NOMO-1 (cell line): ENCODE data around the gene TUBGCP6.
"Not testable (repeated sequence)": the region's sequence is repeated elsewhere in the genome, so short reads cannot be mapped to it uniquely, and the experiment has no call there.

Experiments used
- DNase-seq, 2 experiments: peaks; one replicate each; lab custom pipeline; 2025; ENCODE audit not compliant: unreplicated experiment in 2 of 2; lab: John Stamatoyannopoulos, UW

TUBGCP6 gene

DNA sequence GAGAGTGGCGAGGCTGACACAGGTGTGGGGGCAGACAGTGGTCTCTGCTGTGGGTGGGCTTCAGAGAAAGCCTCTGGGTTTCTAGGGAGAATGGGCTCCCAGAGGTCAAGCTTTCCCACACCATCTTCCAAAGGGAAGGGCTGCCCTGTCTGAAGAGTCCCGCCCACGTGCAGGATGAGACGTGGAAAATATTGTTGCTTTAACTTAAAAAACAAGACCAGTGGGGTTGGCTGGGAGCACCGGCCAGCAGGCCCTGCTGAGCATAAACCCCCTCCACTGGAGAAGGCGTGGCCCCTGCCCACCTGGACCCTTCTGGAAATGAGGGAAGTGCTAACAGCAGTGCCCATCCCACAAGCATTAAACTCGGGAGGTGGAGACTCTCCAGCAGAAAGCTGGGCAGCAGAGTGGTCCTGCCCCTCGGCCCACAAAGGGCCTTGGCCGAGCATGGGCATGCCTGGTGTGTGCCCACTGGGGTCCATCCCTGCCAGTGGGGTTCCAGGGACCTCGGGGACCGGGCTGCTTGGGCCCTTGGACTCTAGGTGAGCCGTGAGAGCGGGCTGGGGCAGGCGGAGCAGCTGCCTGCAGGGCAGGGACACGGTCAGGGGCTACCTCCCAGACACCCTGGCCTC lies 28.7 kb downstream of the TUBGCP6 start:
- no peak for DNase-seq

DNA sequence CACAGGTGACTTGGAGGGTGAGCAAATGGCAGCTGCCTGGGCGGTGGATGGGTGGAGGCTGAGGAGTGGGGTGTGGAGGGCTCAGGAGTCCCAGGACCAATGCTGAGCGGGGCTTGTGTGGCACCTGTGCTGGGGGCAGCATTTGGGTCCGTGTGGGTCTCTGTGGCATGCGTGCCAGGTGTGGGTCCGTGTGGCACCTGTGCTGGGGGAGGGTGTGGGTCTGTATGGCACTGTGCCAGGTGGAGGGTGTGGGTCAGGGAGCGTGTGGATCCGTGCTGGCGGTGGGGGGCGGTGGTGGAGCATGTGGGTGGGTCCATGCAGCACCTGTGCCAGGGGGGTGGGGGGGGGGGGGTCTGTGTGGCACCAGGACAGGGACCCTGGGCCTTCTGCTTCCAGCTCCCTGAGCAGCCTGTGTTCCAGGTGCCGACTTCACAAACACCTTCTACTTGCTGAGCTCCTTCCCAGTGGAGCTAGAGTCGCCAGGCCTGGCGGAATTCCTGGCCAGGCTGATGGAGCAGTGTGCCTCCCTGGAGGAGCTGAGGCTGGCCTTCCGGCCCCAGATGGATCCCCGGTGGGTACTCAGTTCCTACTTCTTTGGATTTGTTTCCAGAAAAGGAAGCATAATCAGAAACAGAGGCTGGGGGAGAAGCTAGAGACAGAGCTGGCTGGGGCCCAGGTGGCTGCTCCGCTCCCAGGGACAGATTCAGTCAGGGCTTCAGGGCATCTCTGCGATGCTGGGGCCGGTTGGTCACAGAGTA lies 29.3 kb downstream of the TUBGCP6 start:
- no peak for DNase-seq

DNA sequence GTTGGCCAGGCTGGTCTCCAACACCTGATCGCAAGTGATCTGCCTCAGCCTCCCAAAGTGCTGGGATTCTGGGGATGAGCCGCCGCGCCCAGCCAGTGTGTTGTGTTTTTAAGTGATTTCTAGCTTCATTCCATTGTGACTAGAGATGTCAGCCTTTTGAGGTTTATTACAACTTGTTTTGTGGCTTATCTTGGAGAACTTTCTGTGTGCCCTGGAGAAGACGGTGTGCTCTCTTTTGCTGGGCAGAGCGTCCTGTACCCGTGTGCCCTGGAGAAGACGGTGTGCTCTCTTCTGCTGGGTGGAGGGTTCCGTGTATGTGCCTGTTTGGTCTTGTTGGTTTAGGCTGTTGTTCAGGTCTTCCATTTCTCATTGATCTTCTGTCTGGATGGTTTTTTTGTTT lies 31.6 kb downstream of the TUBGCP6 start:
- no peak for DNase-seq

DNA sequence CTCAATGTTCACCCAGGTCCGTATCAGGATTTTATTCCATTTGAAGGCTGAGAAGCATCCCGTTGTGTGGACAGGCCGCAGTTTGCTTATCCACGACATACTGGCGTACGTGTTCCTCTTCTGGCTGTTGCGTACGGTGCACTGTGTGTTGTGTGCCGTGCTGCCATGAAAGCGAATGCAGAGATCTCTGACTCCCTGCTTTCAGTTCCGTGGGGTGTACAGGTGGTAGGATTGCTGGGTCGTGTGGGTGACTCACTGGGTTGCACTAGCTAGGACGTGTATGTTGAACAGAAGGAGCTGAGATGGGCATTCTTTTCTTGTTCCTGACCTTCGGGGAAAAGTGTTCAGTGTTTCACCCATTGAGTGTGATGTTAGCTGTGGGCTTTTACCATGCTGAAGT lies 33.7 kb downstream of the TUBGCP6 start:
- DNase-seq = no peak

DNA sequence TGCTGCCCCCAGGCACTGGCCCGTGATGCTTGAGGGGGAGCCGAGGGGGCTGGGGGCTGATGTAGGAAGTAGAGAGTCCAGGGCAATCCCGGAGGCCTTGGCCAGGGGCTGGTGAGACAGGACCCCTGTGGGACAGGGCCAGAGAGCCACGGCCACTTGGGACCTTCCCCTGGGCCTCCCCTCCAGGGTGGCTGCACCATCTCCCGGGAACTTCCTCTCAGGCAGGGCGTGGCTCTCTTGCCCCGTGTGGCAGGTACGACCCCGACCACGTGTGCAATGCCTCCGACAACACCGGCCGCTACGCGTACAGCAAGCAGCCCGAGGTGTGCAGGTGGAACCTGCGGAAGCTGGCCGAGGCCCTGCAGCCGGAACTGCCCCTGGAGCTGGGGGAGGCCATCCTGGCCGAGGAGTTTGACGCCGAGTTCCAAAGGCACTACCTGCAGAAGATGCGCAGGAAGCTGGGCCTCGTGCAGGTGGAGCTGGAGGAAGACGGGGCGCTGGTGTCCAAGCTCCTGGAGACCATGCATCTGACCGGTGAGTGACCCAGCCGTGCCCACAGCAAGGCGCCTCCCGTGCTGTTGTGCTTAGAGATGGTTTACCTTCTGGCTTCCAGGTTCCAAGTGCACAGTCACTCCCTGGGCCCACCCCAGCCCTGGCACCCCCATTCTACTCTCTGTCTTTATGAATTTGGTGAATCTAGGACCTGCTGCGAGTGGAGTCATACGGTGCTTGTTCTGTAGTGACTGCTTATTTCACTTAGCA lies 34.3 kb downstream of the TUBGCP6 start:
- no peak for DNase-seq

DNA sequence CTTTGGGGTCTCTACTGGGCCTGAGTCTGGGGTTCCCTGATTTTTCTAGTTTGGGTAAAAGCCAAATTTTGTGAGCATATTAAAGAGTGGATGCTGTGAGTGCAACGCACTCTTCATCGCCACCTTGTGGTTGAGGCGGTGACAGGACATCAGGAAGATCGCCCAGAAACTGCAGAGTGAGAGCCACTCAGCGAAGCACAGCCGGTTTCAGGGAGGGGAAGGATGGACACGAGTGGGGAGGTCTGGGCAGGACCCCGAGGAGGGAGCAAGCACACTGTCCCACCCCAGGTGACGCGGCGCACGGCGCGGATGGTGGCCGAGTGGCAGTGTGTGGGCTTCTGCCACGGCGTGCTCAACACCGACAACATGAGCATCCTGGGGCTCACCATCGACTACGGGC lies 34.9 kb downstream of the TUBGCP6 start:
- peak; percentile 22 to 47 for DNase-seq

DNA sequence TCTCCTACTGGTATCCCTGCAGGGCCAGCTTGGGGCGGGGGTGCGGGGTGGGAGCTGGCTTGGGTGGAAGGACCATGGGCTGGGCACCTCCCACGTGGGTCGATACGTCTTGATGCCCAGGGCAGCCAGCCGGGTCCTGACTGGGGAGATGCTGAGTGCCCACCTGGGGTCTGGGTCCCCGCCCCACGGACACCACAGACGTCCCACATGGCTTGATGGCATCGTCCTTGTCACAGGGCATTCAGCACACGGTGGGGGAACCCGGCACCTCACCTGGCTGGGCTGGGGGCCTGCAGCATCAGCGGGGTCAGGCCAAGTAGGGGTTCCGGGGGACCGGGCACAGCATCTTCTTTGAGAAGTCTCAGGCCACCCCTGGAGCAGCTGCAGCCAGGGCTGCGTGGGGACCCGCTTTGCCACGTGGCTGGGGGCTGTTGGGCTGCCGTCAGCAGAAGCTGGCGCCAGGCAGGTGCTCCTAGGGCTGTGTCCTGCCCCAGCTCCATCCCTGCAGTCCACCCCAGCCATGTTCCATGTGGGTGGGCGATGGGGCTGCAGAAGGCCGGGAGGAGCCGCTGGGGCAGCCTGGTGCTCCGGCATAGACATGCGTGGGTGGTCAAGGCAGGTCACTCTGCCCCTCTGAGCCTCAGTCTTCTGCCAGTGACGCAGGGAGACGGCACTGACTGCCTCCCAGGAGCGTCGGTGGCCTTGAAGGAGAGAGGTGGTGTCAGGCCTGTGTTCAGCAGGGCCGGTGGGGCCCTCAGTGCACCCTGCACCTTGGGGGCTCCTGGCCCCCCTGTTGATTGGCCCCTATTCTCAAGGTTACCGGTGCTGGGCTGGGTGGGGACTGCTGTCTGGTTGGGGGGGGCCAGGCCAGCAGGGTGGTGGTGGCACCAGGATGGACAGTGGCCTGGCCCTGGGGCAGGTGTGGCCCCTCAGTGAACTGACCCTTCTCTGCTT lies 35.6 kb downstream of the TUBGCP6 start:
- DNase-seq = no peak

DNA sequence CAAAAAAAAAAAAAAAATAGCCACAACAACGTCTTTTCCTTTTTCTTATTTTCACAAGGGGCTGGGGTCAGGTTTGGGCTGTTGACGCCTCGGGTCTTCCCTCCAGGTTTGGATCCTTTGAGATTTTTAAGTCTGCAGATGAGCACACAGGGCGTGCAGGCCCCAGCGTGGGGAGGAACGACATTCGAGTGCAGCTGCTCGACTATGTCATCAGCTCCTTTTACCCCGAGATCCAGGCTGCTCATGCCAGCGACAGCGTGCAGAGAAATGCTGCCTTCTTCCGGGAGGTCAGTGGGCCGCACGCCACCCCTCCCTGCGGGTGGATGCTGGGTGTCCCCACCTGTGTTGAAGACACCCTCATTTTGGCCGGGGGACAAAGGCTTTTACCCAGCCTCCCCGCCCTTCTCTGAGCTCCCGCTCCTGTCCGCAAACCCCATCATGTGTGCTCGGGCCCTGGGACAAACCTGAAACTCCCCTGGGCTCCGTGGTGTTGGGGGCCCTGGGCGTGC lies 36.3 kb downstream of the TUBGCP6 start:
- DNase-seq = no peak

DNA sequence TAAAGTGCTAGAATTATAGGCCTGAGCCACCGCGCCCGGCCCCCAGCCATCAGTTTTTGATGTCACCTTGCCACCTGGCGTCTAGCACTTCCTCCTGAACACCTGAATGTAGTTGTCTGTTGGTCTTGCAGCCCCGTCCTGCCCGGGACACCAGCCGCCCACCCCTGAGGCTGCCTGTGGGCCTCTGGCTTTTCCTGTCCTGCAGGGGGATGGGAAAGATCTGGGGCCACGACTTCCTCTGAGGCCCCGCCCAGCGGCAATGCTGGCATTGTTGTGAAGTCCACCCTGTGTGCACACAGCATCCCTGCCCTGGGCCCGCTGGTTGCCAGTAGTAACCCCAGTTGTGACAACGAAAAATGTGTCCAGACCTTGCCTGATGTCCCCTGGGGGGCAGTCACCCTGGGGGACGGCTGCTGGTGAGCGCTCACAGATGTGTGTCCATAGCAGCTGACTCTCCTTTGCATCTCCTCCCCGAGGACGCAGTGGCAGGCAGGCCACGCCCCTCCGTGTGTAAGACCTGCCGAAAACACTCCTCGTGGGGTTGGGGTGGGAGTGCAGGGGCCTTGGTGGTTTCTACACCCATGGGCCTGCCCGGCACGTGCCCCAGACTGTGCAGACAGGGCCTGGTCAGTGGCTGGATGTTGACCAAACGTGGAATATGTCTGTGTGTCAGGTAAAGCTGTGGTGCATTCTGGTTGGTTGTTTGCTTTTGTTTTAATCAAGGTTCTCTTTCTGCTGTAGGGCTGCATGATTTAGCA lies 37.3 kb downstream of the TUBGCP6 start:
- DNase-seq = no peak

DNA sequence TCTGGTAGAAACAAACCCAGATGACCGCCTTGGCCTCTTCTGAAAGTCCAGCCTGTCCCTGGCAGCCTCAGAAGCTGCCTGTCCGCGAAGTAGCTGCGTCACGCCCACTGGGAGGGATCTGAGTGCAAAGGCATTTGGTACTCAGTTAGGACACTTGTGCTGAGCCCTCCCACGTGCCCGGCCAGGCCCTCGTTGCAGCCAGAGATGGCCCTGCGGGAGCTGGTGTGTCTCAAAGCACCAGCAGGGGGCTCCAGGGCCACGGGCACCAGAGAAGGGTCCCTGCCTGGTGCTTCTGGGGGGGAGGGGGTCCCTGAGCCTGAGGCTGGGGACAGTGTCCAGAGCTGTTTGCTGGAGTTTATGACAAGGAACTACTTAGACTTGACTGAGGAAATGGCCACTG lies 38.2 kb downstream of the TUBGCP6 start:
- no peak for DNase-seq

DNA sequence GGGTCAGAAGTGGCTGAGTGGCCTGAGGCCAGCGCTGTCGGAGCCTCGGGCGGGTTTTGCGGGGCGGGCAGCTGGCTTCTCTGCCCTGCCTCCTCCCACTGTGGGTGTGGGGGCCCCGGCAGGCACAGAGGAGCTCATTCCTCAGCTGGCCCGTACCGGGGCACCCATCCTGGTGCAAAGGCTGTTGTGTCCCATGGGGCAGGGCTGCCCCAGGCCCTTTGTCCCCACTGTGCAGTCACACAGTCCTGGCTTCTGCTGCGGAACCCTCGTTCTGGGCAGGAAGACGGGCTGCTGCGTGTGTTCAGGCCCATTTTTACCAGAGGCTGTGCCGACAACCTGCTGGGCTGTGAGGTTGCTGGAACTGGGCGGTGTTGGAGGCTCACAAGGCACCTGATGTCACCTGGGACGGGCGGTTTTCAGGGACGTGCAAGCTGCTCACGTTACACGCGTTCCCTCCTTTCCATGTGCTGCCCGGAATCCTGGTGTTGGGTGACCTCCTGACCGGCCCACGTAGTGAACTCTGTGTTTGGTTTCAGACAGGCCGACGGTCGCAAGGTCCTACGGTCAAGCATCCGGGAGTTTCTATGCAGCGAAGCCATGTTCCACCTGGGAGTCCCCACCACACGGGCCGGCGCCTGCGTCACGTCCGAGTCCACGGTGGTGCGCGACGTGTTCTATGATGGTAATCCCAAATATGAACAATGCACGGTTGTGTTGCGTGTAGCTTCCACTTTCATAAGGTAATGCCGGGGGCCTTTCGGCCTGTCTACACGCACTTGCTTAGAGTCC lies 38.8 kb downstream of the TUBGCP6 start:
- DNase-seq = no peak

DNA sequence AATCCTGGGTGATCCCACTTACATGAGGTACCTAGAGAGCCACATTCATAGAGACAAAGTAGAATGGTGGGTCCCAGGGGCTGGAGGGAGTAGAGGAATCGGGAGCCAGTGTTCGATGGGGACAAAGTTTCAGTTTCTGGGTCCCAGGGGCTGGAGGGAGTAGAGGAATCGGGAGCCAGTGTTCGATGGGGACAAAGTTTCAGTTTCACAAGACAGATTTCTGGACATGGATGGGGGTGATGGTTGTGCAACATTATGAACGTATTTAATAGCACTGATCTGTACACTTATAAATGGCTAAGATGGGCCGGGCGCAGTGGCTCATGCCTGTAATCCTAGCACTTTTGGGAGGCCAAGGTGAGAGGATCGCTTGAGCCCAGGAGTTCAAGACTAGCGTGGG lies 39.8 kb downstream of the TUBGCP6 start:
- not testable (repeated sequence) for DNase-seq

DNA sequence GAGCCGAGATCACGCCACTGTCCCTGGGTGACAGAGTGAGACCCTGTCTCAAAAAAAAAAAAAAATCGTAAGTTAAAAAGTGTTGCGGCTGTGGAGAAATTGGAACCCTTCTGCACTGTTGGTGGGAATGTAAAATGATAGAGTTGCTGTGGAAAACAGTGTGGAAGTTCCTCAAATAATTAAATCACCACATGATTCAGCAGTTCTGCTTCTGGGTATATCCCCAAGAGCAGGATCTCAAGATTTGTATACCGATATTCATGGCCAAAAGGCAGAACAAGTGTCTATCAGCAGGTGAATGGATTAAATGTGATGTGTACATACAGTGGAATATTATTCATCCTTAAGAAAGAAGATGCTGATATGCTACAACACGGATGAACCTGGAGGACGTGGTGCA lies 40.3 kb downstream of the TUBGCP6 start:
- DNase-seq = peak in 1 of 2 experiments; percentile 18

DNA sequence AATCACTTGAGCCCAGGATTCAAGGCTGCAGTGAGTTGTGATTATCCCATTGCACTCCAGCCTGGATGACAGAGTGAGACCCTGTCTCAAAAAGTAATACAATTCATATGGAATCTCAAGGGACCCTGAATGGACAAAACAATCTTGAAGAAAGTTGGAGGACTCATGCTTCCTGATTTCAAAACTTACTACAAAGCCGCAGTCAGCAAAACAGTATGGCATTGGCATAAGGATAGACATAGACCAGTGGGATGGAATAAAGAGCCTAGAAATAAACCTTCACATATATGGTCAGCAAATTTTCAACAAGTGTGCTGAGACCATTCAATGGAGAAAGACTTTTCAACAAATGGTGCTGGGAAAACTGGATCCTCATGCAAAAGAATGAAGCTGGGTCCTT lies 41.5 kb downstream of the TUBGCP6 start:
- DNase-seq = no peak

DNA sequence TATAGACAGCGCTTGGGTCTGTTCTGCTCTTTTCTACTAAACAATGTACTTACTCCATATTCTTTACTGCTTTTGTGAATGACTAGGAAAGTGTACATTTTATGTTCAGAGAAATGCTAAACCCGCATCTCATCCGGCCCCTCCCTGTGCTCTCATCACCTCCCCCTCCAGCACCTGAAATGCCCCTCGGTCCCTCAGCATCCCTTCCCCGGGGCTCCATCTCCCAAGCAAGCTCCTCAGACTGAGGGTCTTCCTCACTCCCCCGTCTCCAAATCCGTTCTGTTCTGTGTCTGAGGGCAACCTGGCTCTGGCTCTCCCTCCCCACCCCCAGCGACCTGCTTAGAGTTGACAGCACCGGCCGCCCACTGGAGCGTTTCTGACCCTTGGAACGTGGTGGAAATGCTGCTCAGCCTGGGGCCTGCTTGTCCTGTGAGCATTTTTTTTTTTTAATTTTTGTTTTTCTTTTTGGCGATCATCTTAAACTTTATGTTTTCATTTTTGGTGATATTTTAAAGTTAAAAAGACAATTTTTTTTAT lies 42.6 kb downstream of the TUBGCP6 start:
- no peak for DNase-seq

DNA sequence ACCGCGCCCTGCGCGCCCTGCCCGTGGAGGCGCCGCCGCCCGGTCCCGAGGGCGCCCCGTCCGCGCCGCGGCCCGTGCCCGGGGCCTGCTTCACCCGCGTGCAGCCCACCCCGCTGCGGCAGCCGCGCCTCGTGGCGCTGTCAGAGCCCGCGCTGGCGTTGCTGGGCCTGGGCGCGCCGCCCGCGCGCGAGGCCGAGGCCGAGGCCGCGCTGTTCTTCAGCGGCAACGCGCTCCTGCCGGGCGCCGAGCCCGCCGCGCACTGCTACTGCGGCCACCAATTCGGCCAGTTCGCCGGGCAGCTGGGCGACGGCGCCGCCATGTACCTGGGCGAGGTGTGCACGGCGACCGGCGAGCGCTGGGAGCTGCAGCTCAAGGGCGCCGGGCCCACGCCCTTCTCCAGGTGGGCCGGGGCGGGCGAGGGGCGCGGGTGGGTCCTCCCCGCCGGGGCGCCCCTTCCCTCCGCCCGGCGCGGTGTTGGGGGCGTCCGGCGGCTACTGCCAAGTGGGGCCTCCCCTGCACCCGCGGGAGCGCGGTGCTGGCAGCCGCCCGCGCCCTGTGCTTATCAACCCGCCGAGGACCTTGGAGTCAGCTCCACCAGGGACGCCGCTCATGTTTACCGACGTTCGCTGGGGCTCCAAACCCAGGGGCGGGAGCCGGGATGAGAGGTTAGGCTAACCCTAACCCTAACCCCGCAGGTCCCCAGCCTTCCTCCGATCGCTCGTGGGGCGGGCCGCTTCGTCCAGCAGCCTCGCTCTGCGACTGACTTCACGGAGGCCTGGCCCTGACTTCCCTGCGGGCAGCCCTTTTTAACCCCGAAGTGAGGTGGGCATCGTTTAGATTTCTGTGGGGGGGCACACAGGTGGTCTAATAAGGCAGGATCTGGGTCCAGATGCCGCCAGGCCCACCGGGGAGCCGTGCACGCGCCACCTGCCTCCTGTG lies 43.4 kb downstream of the TUBGCP6 start:
- DNase-seq = no peak

DNA sequence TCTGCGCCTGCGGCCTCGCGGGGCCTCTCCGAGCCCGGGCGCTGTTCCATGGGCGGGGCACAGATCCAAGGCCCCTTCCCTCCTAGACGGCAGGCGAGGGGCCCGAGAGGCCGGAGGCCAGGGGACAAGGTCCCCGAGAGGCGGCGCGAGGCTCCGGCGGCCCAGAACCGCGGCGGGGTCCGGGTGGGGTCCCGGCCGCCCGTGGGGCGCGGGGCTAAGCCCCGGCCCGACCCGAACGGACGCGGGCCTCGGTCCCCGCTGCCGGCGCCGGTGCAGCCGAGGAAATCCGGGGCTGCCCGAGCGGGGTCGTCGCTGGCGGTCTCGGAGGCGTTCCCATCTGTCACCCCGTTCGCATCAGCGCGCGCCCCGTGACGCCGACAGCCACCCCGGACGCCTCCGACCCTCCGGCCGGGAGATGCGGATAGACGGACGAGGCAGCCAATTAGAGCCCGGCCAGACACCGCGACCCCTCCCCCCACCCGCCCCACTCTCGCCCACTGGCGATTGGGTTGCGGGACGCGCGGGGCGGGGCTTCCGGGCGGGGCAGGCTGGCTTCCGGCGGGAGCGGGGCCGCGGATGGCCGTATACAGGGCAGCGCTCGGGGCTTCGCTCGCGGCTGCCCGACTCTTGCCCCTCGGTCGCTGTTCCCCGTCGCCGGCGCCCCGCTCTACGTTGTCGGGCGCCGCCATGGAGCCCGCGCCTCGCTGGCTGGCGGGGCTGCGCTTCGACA lies 44.2 kb downstream of the TUBGCP6 start, which contains the start of gene SELENOO:
TSS of gene SELENOO (plus strand) at position 551 of the 730 bp plus-strand sequence. CDS start at position 577, 26 bp downstream.
- DNase-seq = peak; percentile 77 to 84
